ENCODE measurements around the gene TVP23C.

TVP23C gene

DNA sequence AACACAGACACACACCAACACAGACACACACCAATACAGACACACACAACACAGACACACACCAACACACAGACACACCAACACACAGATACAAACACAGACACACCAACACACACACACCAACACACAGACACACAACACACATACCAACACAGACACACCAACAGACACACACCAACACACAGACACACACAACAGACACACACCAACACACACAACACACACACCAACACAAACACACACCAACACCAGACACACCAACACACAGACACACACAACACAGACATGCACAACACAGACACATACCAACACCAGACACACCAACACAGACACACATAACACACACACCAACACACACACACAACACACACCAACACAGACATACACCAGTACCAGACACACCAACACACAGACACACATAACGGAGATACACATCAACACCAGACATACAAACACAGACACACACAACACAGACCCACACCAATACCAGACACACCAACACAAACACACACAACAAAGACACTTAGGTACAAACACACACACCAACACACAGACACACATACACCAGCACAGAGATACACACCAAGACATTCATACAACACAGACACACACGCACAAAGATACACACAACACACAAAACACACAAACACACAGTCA, 98.1 kb downstream of the TVP23C start:
- DNase-seq (ENCODE audit: low spot score), result no peak

DNA sequence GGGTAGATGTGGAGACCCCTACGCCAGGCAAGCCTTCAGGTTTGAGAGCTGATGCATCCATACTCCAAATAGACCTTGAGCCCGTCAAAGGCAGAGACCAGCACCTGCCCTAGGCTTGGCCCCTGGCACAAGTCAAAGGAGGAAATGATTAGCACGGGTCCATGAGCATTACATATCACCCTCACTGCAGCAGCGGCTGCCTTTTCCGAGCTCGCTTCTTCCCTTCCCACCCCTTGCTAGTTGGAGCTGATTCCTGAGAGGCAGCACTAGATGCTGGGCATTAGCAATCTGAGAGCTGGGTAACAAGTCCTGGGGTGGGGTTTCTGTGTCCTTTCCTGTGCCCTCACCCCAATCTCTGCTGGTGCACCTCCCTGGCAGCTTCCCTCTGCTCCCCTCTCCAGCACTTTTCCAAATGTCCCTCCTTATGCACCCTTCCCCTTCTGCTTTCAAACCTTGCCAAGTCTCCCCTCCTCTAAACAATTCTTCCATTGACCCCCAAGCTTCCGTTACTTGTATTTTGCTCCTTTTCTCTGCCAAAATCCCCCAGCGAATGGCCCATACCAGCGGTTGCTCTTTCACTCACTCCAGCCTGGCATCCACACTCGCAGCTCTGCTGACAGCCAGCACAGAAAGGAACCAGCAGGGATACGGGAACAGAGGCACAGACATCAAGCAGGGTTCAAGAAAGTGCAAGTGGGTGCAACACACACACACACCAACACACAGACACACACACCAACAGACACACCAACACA, 98.9 kb downstream of the TVP23C start:
- DNase-seq (ENCODE audit: low spot score), result no peak

DNA sequence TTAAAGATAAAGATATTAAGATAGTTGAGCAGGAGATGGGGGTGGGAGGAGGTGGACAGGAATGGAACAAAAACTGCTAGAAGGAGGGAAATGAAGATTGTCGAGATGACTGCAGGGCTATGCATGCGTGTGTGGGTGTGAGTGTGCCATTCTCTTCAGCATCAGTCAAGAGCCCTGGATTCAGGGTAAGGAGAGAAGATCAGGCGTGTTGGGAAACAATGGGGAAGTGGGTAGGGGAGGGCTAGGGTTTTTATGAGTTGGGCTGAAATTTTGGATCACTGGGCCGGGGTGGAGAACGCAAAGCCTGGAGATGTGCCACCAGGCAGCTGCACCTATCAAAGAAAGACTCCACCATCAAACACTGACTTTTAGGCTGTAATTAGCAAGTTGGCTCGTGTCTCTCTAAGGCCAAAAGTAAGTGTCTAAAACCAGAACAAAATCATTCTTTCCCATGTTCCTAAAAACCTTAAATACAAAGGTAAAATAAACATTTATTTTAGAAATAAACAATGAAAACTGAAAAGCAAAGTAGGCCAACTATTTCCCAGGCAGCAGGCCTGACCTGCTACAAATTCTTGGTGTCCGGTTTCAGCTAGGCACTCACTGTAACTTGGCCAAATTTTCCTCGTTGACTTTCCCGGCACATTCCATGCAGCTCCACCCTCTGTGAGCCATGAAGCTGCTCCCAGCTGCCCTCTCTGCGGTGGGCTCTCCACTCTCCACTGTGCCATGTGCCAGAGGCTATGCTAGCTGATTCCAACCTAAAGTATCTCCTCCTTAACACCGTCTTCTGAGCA, 100.1 kb downstream of the TVP23C start:
- peak; percentile 62 for DNase-seq (ENCODE audit: low spot score)

DNA sequence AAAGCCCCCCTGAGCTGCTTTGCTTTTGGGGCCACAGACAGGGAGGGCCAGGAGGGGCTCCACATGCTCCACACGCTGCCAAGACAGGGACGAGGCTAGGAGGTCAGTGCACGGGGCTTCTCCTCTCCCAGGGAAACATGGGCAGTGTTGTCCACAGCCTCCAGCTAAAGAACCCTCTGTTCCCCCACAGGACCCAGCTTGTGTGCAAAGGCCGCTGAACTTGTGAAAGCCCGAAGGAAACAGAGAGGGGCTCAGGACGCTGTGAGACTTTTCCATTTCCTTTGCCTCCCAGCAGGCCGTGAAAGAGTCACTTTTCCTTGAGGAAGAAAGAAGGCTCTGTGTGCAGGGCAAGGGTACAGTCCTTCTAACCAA, 105.6 kb downstream of the TVP23C start:
- no peak for DNase-seq (ENCODE audit: low spot score)

DNA sequence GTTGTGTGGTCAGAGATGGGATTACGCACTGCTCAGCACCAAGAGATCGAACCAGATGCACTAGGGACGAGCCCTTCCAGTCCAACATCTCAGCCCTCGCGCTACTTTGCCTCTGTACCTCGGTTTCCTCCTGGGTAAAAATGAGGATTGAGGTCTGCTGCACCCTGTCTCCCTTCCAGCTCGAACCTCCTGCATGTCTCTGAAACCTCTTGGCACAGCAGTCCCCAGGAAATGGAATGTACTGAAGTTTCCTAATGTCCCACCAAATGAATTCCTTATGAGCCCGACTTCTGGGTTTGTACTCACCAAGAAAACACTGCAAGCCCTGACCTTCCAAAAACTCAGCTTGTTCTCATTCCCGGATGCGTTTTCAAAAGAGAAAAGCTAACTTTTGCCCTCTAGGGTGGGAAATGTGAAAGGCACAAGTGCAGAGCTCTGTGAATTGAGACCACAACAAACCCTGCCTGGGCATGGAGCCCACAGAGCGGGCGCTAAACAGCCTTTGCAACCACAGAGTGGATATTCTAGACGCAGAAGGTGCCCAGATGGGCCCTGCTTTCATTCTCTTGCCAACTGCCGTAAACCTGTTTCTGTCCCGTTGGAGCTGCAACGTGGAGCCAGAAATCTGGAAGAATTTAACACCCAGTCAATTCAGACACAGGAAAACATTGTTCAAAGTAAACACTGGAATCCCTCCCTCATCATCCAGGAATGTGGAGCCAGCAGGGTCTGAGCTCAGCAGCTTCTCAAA, 106.1 kb downstream of the TVP23C start:
- DNase-seq (ENCODE audit: low spot score), result no peak

DNA sequence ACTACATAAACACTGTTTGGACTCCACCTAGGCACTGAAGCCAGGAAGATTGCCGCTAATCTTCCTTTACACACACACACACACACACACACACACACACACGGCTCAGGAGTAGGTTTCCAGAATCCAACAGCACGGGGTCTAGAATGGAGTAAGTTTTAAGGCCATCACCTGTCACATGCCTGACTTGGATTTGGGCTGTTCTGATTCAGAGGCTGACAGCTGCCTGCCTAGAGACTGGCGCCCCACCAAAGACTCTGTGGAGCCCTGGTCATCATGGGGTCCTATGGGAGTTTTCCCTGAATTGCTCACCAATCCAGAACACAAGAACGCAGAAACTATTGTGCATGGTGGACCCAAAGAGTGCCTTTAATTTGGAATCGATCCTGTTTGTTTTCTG, 106.8 kb downstream of the TVP23C start:
- no peak for DNase-seq (ENCODE audit: low spot score)

DNA sequence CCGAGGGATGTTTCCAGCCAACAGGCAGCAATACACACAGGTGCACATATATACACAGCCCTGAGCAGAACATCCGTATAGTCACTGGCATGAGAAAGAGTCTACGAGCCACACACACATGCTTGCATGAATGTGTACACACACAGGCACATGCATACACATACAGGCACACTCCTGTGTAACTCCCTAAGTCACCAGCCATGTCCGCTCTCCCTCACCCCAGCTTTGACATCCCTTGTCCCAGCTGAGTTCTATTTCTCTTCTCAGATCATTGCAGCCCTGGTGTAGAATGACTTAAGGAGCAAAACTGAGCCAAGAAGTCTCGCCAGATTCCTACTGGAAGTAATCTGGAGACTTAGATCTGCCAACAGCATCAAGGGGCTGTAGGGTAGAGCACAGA, 108.9 kb downstream of the TVP23C start:
- DNase-seq (ENCODE audit: low spot score), result no peak

DNA sequence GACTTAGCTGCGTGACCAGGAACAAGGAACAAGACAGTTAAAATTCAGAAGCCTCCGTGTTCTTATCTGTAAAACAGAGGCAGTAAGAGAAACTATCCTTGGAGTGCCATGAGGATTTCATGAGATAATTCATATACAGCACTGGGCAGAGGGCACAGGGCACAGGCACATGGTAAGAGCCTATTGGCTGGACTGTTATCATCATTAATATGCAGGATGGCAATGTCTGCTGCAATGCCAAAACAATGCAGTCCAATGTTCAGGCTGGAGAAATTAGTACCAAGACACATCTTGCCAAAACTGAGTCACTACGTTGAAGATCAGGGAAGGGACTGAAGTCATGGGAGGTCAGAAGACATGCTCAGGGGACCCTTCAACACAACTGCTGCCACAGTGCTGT, 109.5 kb downstream of the TVP23C start:
- no peak for DNase-seq (ENCODE audit: low spot score)

DNA sequence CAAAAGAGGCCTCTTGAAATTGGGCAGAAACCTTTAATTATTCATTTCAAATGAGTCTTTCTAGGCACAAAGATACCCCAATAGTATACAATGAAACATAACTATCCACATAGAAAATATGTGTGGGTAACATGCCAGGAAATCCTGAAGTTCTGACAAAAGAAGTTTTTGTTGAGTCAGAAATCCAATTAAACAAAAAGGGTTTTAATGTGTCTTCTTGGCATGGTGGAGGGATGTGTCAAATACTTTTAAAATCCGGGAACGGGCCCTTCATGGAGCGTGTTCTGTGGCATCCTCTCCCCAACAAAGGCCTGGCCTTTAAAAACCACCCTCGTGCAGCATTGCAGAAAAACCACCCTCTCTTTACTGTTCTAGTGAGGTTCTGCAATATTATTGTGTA, 110.0 kb downstream of the TVP23C start:
- no peak for DNase-seq (ENCODE audit: low spot score)

DNA sequence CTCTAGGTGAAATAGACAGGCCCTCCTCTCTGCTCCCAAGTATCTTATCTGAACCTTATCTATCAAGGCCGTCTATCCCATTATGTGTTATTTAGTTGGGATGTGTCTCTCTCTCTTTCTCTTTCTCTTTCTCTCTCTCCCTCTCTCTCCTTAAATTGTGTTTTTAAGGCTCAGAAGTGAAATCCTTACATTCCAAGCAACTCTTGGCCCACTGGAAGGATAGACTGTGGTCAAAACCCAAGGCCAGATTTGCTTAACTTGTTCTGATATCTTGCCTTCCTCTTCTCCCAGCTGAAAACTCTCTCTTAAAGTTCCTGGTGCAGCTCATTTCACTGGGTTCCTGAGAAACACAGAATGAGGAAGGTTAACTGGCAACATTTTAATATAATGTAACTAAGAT, 110.5 kb downstream of the TVP23C start:
- no peak for DNase-seq (ENCODE audit: low spot score)
